Pons (tissue), 1 donor: Measurements from ENCODE around the gene SCFD2.
"Not testable (repeated sequence)": the region's sequence is repeated elsewhere in the genome, so short reads cannot be mapped to it uniquely, and the experiment has no call there.

ENCODE experiments used
- DNase-seq: peaks from one replicate; pipeline ENCODE4 v3.0.0-alpha.2; 2016; ENCODE audit warnings: low spot score

SCFD2 gene

DNA sequence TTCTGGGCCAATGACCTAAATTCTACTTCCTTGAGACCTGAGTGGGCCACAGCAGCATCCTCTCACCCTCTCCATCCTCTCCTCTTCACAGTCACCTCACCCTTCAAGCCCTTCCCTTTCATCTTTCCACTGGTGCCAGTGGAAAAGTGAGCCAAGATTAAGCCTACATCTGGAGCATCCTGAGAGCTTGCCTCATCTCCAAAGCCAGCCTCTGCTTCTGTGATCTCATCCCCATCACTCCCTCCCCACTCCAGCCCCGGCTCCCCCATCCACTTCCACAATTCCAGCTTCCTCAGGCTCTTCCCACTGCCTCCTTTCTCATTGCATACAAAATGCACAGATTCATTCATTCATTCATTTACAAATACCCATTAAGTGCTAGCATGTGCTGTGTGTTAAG, 513.8 kb downstream of the SCFD2 start:
- no peak for DNase-seq

DNA sequence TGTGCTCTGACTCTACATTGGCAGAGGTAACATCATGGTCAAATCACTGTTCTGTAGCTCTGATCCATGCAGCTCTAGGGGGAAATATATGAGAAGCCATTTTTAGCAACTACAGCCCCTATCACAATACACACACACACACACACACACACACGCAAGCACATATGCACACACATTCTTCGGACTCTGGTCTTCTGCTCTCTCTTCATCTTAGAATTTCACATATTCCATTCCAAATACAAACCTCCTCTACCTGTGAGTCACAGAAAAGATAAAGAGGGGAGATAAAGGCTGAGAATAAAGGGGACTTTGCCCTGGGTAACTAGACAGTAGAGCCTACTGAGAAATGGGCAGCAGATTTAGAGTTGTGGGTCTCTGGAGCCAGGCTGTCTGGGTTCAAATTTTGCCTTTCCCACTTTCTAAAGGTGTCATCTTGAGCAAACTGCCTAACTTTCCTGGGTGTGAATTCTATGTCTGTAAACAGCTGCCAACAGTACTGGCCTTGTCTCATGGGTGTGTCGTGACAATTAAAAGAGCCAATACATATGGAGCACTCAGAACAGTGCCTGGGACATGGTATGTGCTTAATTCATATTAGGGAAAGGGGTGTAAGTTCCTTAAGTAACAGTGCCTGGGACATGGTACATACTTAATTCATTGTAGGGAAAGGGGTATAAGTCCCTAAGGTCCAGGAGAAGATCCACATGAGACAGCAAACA, 515.3 kb downstream of the SCFD2 start:
- no peak for DNase-seq

GRCh38 chr4:52848254-52848653, 517.6 kb downstream of the SCFD2 start:
- DNase-seq = no peak

DNA sequence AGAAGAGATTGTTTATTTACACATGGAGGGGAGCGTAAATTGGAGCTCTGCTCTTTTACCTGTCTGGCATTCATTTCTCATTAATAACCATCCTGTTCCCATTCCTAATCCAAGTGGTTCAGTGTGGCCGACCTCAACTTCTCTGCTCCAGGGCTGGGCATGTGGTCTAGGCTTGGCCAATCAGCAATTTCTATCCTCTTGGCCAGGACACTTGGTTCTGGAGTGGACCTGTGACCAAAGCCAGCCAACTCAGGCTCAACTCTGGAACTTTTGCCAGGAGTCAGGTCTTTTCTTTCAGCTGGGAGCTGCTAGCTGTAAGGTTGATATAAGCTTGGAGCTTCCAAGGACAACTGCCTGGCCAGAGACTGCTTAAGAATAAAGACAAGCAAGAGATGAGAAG, 519.4 kb downstream of the SCFD2 start:
- no peak for DNase-seq

DNA sequence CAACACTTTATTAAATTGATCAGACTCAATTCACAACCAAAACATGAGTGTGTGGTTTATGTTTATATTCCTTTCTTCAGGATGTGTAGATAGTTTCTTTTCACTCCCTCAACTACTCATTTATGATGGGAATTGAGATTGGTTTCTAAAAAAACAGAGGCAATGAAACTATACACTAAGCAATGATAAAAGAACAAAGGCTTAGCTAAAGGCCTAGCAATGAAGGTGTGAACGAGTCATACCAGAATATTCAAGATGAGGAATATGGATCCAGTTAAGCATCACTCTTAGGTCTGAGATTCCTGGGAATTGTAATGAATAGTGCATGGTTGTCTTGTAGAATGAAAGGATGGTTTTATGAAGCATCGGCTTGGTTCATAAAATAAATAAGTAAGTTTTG, 521.3 kb downstream of the SCFD2 start:
- DNase-seq = no peak

GRCh38 chr4:52843958-52844357, 521.9 kb downstream of the SCFD2 start:
- DNase-seq = peak; percentile 85

DNA sequence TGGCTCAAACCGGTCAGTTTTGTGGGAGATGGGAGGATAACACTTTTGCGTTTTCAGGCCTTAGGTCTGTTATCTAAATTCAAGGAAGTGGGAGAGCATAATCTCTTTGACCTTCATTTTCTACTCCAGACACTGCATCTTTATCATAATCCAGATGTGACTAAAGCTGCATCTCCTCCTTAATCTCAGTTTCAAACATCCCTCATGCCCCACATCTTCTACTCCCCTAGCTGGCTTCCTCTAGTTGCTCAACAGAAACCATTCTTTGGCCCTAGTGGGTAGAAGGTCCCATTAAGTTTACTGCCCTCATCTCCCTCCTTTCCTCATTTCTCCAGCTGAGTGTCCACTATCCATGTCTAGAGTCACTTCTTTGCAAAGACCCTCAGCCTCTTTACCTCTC, 522.5 kb downstream of the SCFD2 start:
- DNase-seq = no peak

DNA sequence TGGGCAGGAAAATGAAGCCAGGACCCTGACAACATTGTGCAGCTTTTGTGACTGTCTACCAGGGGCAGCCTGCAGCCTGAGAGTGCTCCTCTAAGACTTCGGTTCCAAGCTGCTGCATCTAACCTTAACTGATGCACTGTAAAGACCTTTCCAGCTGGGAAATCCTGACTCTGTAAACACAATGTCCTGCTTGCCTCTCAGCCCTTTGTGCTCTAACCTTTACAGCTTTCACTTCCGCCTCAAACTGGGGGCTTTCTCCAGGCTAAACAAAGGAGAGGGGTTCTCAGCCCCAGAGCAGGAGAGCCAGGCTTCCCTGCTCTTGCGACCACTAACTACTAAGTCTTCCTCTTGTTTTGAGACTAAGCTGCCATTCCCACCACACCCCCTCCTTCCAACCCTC, 523.1 kb downstream of the SCFD2 start:
- no peak for DNase-seq

DNA sequence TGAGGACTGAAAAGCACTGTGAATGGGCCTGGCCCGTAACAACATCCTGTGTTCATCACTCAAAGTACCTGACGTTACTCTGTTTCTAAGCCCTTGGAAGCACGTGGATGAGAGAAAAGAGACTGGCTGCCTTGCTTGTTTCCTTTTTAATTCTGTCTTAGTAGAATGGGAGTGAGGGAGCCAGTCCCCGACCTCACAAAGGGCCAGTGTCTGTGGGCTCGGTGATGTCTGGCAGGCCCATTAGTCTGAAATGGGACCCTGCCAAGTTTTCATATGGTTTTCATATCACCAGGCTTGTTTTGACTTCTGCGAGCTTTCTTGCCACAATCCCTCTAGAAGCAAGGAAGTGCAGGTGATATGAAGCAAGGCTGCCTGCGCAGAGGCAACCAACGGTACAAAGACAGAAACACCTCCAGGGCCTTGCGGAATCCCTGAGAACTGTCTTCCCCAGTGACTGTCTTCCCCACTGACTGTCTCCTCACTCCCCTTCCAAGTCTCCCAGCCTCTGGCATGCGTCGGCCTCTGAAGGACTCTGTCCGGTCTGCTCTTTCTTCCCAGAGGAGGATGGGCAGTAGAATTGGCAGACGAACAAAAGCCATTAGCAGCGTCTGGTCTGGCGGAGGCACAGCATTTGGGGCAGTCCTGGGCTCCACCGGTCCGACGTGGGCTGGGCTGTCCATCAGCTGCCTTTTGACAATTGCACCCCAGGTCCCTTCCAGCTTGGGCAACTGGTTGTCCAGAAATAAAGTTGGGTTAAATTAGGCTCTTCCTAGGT, 524.0 kb downstream of the SCFD2 start:
- DNase-seq = peak; percentile 89

GRCh38 chr4:52840531-52841370, 525.1 kb downstream of the SCFD2 start:
- no peak for DNase-seq

DNA sequence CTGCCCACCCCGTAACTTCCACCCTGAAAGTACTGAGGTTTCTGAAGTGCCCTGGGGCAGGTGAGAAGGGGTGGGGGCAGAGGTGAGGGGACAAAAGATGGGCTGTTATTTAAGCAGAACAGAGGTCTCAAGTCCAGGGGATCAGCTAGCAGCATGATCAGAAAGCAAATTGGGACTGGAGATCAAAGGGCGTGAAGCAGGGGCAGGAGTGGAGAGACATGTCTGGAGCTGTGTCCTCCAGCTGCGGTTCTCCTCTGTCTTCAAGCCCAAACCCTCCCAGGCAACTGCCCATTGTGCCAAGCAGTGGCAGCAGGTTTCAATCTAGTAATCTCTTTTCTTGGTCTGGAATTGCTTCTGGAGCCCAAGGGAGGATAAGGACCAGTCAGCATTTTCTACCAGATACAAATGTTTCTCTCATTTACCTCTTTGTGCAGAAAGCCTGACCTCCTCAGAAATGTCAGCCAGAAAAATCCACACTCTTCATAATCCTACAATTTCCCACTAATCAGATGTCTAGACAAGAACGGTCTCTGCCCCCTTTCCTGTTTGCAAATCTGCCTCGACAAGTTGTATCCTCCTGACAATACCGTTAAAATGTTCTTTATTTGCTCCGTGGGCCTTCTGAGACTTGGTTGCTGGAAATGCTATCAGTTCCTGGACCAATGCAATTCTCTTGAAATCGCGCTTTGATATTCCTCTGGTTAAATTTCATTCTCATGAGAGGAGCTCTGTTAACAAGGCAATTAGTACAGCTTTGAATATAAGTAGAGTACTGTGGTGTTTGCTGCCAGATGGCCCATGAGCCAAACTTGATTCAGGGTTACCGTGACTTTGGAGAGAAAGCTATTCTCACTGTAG, 526.9 kb downstream of the SCFD2 start:
- DNase-seq = no peak

DNA sequence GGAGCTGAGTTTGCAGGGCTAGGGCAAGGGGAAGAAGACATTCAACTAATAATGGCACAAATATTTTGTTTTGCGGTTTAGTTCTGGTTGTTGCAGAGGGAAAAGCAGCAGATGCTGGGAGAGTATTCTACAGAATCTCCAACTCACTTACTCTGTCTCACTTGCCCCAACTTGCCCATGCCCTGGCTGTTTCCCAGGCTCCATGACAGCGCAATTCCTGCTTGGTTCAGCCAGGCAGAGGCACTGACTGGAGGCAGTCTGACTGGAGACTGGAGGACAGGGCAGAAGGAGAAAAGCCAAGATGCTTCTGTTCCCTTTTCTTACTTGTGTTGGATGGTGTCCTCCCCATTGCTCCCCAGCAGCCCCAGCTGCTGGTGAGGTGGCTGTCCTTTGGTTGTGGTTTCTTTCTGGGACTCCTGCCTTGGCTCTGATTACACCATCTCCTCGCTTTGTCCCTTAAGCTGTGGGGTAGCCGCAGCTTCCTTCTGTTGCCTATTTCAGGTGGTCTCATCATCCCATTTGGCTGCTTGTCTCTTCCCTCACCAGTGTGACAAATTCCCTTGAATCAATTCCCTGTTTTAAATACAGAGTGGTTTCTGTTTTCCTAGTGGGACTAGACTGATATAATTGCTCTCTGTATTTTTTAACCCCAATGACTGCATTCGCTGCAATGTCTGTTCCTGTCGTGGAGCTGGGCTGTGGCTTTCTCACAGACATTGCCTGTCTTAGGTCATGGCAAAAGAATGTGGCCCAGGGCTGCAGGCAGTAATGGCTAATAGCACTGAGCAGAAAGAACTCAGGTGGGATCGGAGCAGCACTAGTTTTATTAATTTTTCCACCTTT, 527.9 kb downstream of the SCFD2 start:
- DNase-seq = peak; percentile 68

- DNase-seq = no peak
Observed at GRCh38 chr4:52836678-52837077, 529.2 kb downstream of the SCFD2 start.

DNA sequence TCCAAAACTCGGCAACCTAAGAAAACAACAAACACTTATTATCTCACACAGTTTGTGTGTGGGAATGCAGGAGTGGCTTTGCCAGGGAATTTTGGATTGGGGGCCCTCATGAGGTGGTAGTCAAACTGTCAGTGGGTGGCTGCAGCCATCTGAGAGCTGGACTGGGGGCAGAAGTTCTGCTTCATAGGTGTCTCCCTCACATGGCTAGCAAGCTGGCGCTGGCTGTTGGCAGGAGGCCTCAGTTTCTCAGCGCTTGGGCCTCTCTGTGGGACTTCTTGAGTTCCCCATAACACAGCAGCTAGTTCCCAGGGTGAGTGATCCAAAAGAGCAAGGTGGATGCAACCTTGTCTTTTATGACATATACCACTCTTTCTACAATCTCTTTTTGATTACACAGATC, 529.7 kb downstream of the SCFD2 start:
- no peak for DNase-seq

DNA sequence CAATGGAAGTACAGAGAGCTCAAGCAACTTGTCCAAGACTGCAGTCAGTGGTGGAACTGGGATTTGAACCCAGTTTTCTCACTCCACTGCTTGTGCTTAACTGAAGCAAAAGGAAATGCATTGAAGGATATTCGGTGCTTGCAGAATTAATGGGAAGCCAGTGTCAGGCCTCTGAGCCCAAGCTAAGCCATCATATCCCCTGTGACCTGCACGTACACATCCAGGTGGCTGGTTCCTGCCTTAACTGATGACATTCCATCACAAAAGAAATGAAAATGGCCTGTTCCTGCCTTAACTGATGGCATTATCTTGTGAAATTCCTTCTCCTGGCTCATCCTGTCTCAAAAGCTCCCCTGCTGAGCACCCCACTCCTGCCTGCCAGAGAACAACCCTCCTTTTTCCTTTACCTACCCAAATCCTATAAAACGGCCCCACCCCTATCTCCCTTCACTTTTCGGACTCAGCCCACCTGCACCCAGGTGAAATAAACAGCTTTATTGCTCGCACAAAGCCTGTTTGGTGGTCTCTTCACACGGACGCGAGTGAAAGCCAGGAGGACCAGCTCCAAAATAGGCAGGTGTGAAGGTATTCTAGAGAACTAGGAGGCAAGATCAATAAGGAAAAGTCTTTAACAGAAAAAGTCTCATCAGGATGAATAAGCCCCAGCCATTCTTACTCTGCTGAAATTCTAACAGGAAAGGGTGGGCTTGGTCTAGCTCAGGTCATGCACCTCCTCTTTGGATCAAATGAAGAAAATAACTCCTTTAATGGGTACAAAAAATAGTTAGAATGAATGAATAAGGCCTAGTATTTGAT, 531.0 kb downstream of the SCFD2 start:
- DNase-seq = not testable (repeated sequence)

- DNase-seq = no peak
Observed at GRCh38 chr4:52833941-52834525, 531.8 kb downstream of the SCFD2 start.

GRCh38 chr4:52825460-52826090, 540.3 kb downstream of the SCFD2 start:
- DNase-seq = no peak

- no peak for DNase-seq
Observed at GRCh38 chr4:52824603-52825459, 541.0 kb downstream of the SCFD2 start.
